ENCODE results near the gene OARD1. TPM values are rescaled to one million over a fixed set of nuclear protein-coding genes. Genes with fewer than 3 reads are reported as not detected.

Gene OARD1
- total and polyA plus RNA-seq, 4 donors = 22.2 to 27.0 (median 24.3) TPM

GRCh38 chr6:41042226-41043055 lies 29.7 kb downstream of the OARD1 start, which contains the start of gene TSPO2:
TSPO2 (plus strand) TSS chr6:41042467; CDS start chr6:41042986, 519 bp downstream.
- DNase-seq = no peak
- H3K27me3 ChIP-seq (ENCODE audit: control insufficient read depth in 3 of 3, insufficient read depth in 3 of 3, low read length in 2 of 3) = no peaks in the 10 kb centered on the region
- H3K4me3 ChIP-seq = no peak within 1 kb of the TSS
- no peak for TF ChIP-seq CTCF (IDR thresholded peaks at IDR 0.05; ENCODE audit: control extremely low read depth, extremely low read depth)
- 89 to 90% methylated on average over 10 of the region's 10 CpGs for WGBS, 2 donors
- H3K27ac ChIP-seq (ENCODE audit: low read depth in 1 of 2, low read length in 1 of 2) = no peak within 1 kb of the TSS
- ATAC-seq (ENCODE audit: insufficient read depth, low FRiP score) = no peak
- peaks cover 0 to 7% (median 0%) of the 10 kb centered on the region in 5 donors for H3K4me1 ChIP-seq (ENCODE audit: control insufficient read depth in 5 of 5, insufficient read depth in 5 of 5, low read length in 5 of 5)
- H3K36me3 ChIP-seq (ENCODE audit: control insufficient read depth in 4 of 4, insufficient read depth in 4 of 4, low read length in 4 of 4) = no peaks in the 10 kb centered on the region
- H3K9ac ChIP-seq (ENCODE audit: insufficient read depth in 1 of 2, low read length in 2 of 2) = no peak within 1 kb of the TSS
- H3K9me3 ChIP-seq (ENCODE audit: control insufficient read depth in 4 of 4, insufficient read depth in 3 of 4, low read length in 3 of 4) = no peaks in the 10 kb centered on the region

- 69 to 84% methylated on average over 1 of the region's 1 CpG for WGBS, 2 donors
- Histone ChIP-seq H3K27ac (ENCODE audit: low read depth in 1 of 2, low read length in 1 of 2) (no peak overlapping the region), H3K4me1 (ENCODE audit: control insufficient read depth in 5 of 5, insufficient read depth in 5 of 5, low read length in 5 of 5) (peaks cover 0 to 7% (median 0%) of the 10 kb centered on the region in 5 donors), H3K27me3 (ENCODE audit: control insufficient read depth in 3 of 3, insufficient read depth in 3 of 3, low read length in 2 of 3) (no peaks in the 10 kb centered on the region), H3K4me3 (no peak overlapping the region), H3K9me3 (ENCODE audit: control insufficient read depth in 4 of 4, insufficient read depth in 3 of 4, low read length in 3 of 4) (no peaks in the 10 kb centered on the region), H3K9ac (ENCODE audit: insufficient read depth in 1 of 2, low read length in 2 of 2) (no peak overlapping the region), H3K36me3 (ENCODE audit: control insufficient read depth in 4 of 4, insufficient read depth in 4 of 4, low read length in 4 of 4) (no peaks in the 10 kb centered on the region)
- DNase-seq (no peak), ATAC-seq (ENCODE audit: insufficient read depth, low FRiP score) (no peak)
- no peak for TF ChIP-seq CTCF (IDR thresholded peaks at IDR 0.05; ENCODE audit: control extremely low read depth, extremely low read depth)
These were observed 31.1 kb downstream of the OARD1 start for GRCh38 chr6:41040940-41041536.

- TF ChIP-seq CTCF (IDR thresholded peaks at IDR 0.05; ENCODE audit: control extremely low read depth, extremely low read depth) = no peak
- 62 to 68% methylated on average over 6 of the region's 6 CpGs for WGBS, 2 donors
- Histone ChIP-seq H3K4me3 (no peak overlapping the region), H3K27ac (ENCODE audit: low read depth in 1 of 2, low read length in 1 of 2) (no peak overlapping the region), H3K9ac (ENCODE audit: insufficient read depth in 1 of 2, low read length in 2 of 2) (no peak overlapping the region), H3K36me3 (ENCODE audit: control insufficient read depth in 4 of 4, insufficient read depth in 4 of 4, low read length in 4 of 4) (no peaks in the 10 kb centered on the region), H3K9me3 (ENCODE audit: control insufficient read depth in 4 of 4, insufficient read depth in 3 of 4, low read length in 3 of 4) (no peaks in the 10 kb centered on the region), H3K27me3 (ENCODE audit: control insufficient read depth in 3 of 3, insufficient read depth in 3 of 3, low read length in 2 of 3) (no peaks in the 10 kb centered on the region), H3K4me1 (ENCODE audit: control insufficient read depth in 5 of 5, insufficient read depth in 5 of 5, low read length in 5 of 5) (peaks cover 0 to 7% (median 0%) of the 10 kb centered on the region in 5 donors)
- DNase-seq (peak in 1 of 3 donors; percentile 25), ATAC-seq (ENCODE audit: insufficient read depth, low FRiP score) (peak; percentile 54)
These were observed 31.8 kb downstream of the OARD1 start for GRCh38 chr6:41040101-41040939.
